Epithelial cell of proximal tubule (primary cell): ENCODE results near the gene CDH20. TPM values are rescaled to one million over a fixed set of nuclear protein-coding genes. Genes with fewer than 3 reads are reported as not detected.

Experiments
- DNase-seq: peaks from one replicate; pipeline ENCODE4 v3.0.0-alpha.2; 2011; ENCODE audit warnings: low read depth
- H3K4me3 ChIP-seq: 2 replicates; pipeline ENCODE4 v1.5.1; 2011; ENCODE audit warnings: low read depth, mild to moderate bottlenecking, low read length
- CTCF ChIP-seq: conservative IDR thresholded peaks from 2 replicates; pipeline ENCODE4 v1.5.1; 2012; ENCODE audit warnings: low read depth, mild to moderate bottlenecking, low read length
- total RNA-seq: library from RNA; depleted of rRNA; stranded (reverse); fragments of >200 nt; gene quantifications from 2 replicates; pipeline ENCODE4 v1.2.3, GENCODE V29; 2015

CDH20 gene
- total RNA-seq, 1 donor from 2014 or later: not detected

- H3K4me3 ChIP-seq: no peak overlapping the region
- no peak for TF ChIP-seq CTCF
- DNase-seq: no peak
These were observed 223.1 kb downstream of the CDH20 start for GRCh38 chr18:61556316-61556715.

- no peak for TF ChIP-seq CTCF
- DNase-seq: no peak
- H3K4me3 ChIP-seq: no peak overlapping the region
These were observed 223.6 kb downstream of the CDH20 start for GRCh38 chr18:61556862-61557261.

- peak; percentile 67 for DNase-seq
- no peak for TF ChIP-seq CTCF
- H3K4me3 ChIP-seq: no peak overlapping the region
These were observed 236.1 kb downstream of the CDH20 start for GRCh38 chr18:61569176-61569892.

- no peak for TF ChIP-seq CTCF
- H3K4me3 ChIP-seq: no peak overlapping the region
- DNase-seq: no peak
These were observed 236.8 kb downstream of the CDH20 start for GRCh38 chr18:61570070-61570469.

- H3K4me3 ChIP-seq: no peak overlapping the region
- no peak for DNase-seq
- no peak for TF ChIP-seq CTCF
These were observed 238.9 kb downstream of the CDH20 start for GRCh38 chr18:61572084-61572655.

- no peak for DNase-seq
- no peak for TF ChIP-seq CTCF
- H3K4me3 ChIP-seq: no peak overlapping the region
These were observed 239.6 kb downstream of the CDH20 start for GRCh38 chr18:61572871-61573270.

- DNase-seq: no peak
- no peak for TF ChIP-seq CTCF
- H3K4me3 ChIP-seq: no peak overlapping the region
These were observed 241.4 kb downstream of the CDH20 start for GRCh38 chr18:61574665-61575064.
